Pancreas (tissue), 10 donors: ENCODE results near the gene MAPKAP1. TPM values are rescaled to one million over a fixed set of nuclear protein-coding genes. Genes with fewer than 3 reads are reported as not detected.

Experiments
- ATAC-seq, 4 donors: fragments of 200-7000 bp; cut with Tn5 transposase; one replicate each; pipeline versions ENCODE4 v1.8.0 to v1.9.1; 2020; ENCODE audit warnings: mild to moderate bottlenecking in 4 of 4, moderate library complexity in 4 of 4
- DNase-seq, 6 donors: peaks; one replicate each; pipeline ENCODE4 v3.0.0-alpha.2; 2020
- FAIRE-seq: peaks from 2 replicates; lab custom pipeline; 2012; peaks lifted over from hg19 to GRCh38; lab: Jason Lieb, UNC
- H3K27ac ChIP-seq, 4 donors: fragments of 200-600 bp; sonication (generic); 1 replicate in 3 of 4; 2 replicates in 1 of 4; pipeline versions ENCODE4 v1.5.0 to v1.8.0; 2020
- H3K27me3 ChIP-seq, 4 donors: fragments of 200-600 bp; one replicate each; pipeline ENCODE4 v1.8.0; 2021
- H3K36me3 ChIP-seq, 3 donors: fragments of 200-600 bp; sonication (generic) in 1 of 3; one replicate each; pipeline versions ENCODE4 v1.5.0 to v1.8.0; 2020 to 2021
- H3K4me1 ChIP-seq, 3 donors: fragments of 200-600 bp; one replicate each; pipeline ENCODE4 v1.8.0; 2021
- H3K4me3 ChIP-seq, 4 donors: fragments of 200-600 bp; sonication (generic) in 2 of 4; one replicate each; pipeline versions ENCODE4 v1.5.0 to v1.8.0; 2020 to 2021
- H3K9me3 ChIP-seq, 4 donors: fragments of 200-600 bp; one replicate each; pipeline ENCODE4 v1.8.0; 2021
- CTCF ChIP-seq, 4 donors: fragments of 200-600 bp; sonication (generic) in 3 of 4; IDR thresholded peaks; one replicate each; pipeline versions ENCODE4 v1.5.0 to v1.8.0; 2021; ENCODE audit warnings: antibody characterized with exemption in 4 of 4
- WGBS, 2 donors: extraction: QIAGEN DNeasy Blood & Tissue Kit; methylation state at CpG; one replicate each; pipeline ENCODE4 v1.1.7; 2013; 5-methylcytosine and 5-hydroxymethylcytosine counted together
- intact Hi-C, 3 donors: fragments of 100-400 bp; cut with DNase I; formaldehyde crosslinking; loops; one replicate each; pipeline versions ENCODE4 v1.11.1 to v1.14.2; 2022
- polyA plus RNA-seq, 2 donors: library from polyadenylated mRNA; stranded (reverse); fragments of 200-250 nt; gene quantifications; one replicate each; pipeline ENCODE4 v1.2.3, GENCODE V29; 2013
- total RNA-seq, 6 donors: library from RNA; stranded (reverse); fragmentation: NEBNext Ultra II Directional in 4 of 6; extraction: Animal tissue kit (Norgen Biotek cat#: 25700) in 4 of 6; gene quantifications; one replicate each; pipeline versions ENCODE4 v1.2.1 to v1.2.4, GENCODE V29; 2021 to 2023
- donor health status: healthy with polysubstance abuse.
- donor health status: DM: no; HTN: no; CAD: no; lungs with moderate emphysema.
- donor health status: DM: no; HTN: no; CAD: no.
- donor health status: control.
- donor health status: control.
- donor health status: Bipolar disorder and iron deficiency.
- donor health status: DM: yes; HTN: yes; CAD: no.
- donor health status: DM: no; HTN: no; CAD: no.
- donor health status: DM: no; HTN: no; CAD: no.
- donor health status: DM: yes; HTN: yes; CAD: no.

The MAPKAP1 gene
- total and polyA plus RNA-seq, 8 donors: 18.7 to 42.0 (median 30.4) TPM

DNA sequence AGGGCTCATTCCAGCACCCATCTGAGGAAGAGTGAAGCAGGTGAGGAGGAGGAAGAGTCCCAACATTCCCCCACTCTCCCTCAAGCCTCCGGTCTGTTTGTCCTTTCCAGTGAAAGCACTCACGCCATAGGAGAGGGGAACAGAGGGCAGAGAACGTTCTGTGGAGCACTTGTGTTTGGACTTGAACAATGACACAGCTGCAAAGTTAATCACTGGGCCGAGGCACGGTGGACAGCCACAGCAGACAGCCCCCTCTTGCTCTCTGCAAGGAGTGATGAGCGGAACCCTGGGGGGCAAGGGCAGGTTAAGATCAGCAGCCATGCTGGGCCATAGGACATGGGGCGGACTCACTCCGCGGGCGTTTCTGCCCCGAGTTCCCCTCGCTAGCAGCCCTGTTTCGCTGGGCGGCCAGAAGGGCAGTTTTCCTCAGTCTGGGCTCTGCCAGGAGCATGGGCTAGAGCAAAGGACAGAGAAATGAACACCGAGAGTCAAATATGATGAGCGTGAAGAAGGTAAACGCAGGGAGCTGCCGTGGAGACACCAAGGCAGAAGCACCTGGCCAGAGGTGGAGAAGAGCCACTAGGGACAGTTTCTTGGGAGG is 259.7 kb downstream of the MAPKAP1 start:
- TF ChIP-seq CTCF (IDR thresholded peaks at IDR 0.05): no peak
- no peak for FAIRE-seq
- DNase-seq: no peak
- ATAC-seq: no peak
- intact Hi-C loops: no loop called here
- H3K27me3 ChIP-seq: no peaks in the 10 kb centered on the region
- no peaks in the 10 kb centered on the region for H3K9me3 ChIP-seq
- H3K4me3 ChIP-seq: no peak overlapping the region
- H3K27ac ChIP-seq: no peak overlapping the region
- no peaks in the 10 kb centered on the region for H3K36me3 ChIP-seq
- WGBS, 2 donors: 91% methylated on average over 18 of the region's 18 CpGs
- no peaks in the 10 kb centered on the region for H3K4me1 ChIP-seq

DNA sequence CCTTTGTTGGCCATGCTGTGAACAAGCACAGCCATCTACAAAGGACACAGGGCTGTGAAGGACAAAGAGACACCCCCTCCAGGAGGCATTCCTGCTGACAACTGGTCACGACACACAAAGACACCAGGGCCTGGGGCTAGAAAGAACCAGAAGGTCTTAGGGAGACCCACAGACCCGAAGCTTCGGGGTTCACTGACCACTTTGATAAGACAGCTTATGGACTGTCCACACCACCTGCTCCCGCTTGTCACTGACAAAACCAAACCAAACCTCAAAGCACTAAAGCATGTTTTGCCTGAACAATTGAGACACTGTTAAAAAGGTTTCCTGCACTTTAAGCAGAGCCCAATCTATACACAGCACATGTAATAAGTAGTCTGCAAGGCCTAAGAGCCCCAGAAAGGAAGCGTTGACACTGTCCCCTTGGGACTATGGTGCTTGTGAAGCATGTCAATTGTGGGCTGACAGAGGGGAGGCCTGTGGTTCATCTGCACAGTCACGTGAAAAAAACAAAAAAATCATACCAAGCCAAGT is 260.4 kb downstream of the MAPKAP1 start:
- ATAC-seq: no peak
- no peak for DNase-seq
- FAIRE-seq: no peak
- Histone ChIP-seq H3K4me3 (no peak overlapping the region), H3K36me3 (no peaks in the 10 kb centered on the region), H3K27me3 (no peaks in the 10 kb centered on the region), H3K4me1 (no peaks in the 10 kb centered on the region), H3K27ac (no peak overlapping the region), H3K9me3 (no peaks in the 10 kb centered on the region)
- WGBS, 2 donors: 89 to 93% methylated on average over 6 of the region's 6 CpGs
- intact Hi-C loops: no loop called here
- no peak for TF ChIP-seq CTCF (IDR thresholded peaks at IDR 0.05)

DNA sequence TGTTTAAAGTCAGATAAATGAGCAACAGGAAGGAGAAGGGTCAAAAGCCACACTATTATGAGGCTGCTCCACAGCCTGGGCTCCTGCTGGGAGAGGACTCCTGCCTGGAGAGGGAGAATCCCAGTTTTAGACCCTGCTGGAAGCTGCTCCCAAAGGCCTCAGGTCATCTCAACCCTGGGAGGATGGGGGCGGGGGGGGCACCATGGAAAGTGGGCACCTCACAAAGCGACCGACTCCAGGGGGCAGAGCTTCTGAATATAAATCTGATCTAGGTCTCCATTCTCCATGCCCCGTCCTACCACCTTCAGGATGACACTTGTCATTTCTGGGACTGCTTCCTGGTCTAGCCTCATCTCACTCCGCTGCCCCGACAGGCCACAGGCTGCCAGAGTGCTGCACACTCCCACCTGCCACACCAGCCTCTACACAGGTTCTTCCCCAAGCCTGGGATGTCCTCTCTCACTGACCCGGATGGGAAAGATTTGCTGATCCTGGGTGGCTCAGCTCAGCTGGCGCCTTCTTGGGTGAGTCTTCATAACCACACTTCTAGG is 262.0 kb downstream of the MAPKAP1 start:
- WGBS, 2 donors: 94 to 98% methylated on average over 8 of the region's 8 CpGs
- Histone ChIP-seq H3K9me3 (no peaks in the 10 kb centered on the region), H3K4me1 (no peaks in the 10 kb centered on the region), H3K4me3 (no peak overlapping the region), H3K36me3 (no peaks in the 10 kb centered on the region), H3K27me3 (no peaks in the 10 kb centered on the region), H3K27ac (no peak overlapping the region)
- ATAC-seq (no peak), FAIRE-seq (no peak), DNase-seq (no peak)
- no peak for TF ChIP-seq CTCF (IDR thresholded peaks at IDR 0.05)
- intact Hi-C loops: no loop called here

DNA sequence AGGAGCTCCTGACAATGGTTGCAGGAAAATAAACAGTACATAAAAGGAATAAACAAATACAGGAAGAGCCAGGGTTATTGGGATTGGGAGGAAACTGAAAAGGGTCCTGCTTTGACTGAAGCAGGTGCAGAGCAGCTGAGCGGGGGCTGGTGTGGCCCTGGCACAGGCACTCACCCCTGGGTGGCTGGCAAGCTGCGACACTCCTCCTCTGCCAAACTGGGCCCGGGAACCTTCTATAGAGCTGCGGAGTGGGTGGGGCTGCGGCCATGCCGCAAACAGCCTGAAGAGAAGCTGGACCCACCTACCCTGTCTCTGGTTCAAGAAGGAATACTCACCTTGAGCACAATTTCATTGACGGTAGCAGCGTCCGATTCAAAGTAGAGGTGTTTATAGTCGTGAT is 262.8 kb downstream of the MAPKAP1 start:
- peak in 1 of 6 donors; percentile 24 for DNase-seq
- intact Hi-C loops: no loop called here

More for the DNA sequence above, 262.8 kb downstream of the MAPKAP1 start:
- FAIRE-seq (no peak), ATAC-seq (no peak)
- no peak overlapping the region for H3K4me3 ChIP-seq
- H3K27ac ChIP-seq: no peak overlapping the region
- H3K27me3 ChIP-seq: no peaks in the 10 kb centered on the region
- WGBS, 2 donors: 94 to 96% methylated on average over 10 of the region's 10 CpGs
- no peak for TF ChIP-seq CTCF (IDR thresholded peaks at IDR 0.05)
- no peaks in the 10 kb centered on the region for H3K4me1 ChIP-seq
- H3K9me3 ChIP-seq: no peaks in the 10 kb centered on the region
- H3K36me3 ChIP-seq: peaks cover 0 to 4% (median 0%) of the 10 kb centered on the region in 3 donors
